Measurements from ENCODE around the gene BACE1.
"Not testable (repeated sequence)": the region's sequence is repeated elsewhere in the genome, so short reads cannot be mapped to it uniquely, and the experiment has no call there.

The BACE1 gene

GRCh38 chr11:117316197-117316961, at the start of gene BACE1:
TSS of gene BACE1 (minus strand) at chr11:117316256. CDS start at chr11:117315795, 461 bp downstream.
- peak; percentile 62 for DNase-seq

GRCh38 chr11:117361432-117361831, 45.4 kb upstream of the BACE1 start:
- DNase-seq = no peak

- DNase-seq = no peak
These were observed 40.3 kb upstream of the BACE1 start for GRCh38 chr11:117356126-117356890.

DNA sequence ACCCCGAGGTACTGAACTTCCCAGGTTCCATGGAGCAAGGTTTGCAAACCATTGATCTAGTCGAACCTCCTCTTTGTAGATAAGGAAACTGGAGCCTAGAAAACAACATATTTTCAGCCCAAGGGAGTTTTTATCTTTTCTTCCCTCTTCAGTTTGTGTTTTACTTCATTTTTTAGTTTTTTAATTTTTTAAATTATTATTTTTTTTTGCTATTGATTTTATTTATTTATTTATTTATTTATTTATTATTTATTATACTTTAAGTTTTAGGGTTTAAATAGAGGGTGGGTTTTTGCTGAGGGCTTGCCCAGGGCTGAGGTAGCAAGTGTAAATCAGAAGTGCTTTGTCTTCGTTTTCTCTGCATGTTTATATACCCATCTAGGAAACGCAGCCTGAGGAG, 38.5 kb upstream of the BACE1 start:
- DNase-seq = no peak

DNA sequence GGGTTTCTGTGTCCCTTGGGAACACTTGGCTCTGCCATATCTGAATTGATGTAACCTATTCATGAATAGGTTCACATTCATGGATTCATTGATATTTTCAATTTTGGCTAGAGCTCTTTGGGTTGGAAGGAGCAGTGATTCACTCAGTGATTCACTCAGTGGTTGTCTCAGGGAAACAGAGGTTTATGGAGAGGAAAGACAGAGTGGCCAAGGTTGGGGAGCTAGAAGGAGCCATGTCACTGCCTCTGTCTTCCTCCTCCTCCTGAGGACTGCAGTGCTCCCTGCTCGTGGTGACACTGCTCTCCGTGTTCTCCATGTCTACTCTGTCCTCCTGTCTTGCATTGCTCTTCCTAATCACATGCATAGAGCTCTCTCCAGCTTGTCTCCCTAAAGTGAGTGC, 29.0 kb upstream of the BACE1 start:
- no peak for DNase-seq

- no peak for DNase-seq
These were observed 21.0 kb upstream of the BACE1 start for GRCh38 chr11:117337076-117337475.

DNA sequence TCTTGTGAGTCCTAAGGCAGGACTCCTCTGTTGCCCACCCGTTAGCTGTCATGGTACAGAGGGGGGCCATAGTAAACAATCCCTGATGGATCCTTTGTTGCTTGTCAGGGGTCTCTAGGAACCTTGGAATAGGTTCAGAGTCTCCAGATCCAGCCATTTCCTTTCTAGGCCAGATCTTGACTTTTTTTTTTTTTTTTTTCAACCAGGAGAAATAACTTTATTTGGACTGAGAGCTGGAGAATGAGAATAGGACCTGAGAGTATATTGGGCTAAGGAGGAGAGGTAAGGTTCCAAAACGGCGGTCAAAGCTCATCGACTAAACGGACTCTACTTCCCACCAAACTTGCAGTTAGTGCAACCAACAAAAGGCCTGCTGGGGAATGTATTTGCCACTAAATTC, 19.3 kb upstream of the BACE1 start:
- no peak for DNase-seq

GRCh38 chr11:117334896-117335295, 18.8 kb upstream of the BACE1 start:
- no peak for DNase-seq

GRCh38 chr11:117333917-117334316, 17.9 kb upstream of the BACE1 start:
- no peak for DNase-seq

GRCh38 chr11:117332843-117333242, 16.8 kb upstream of the BACE1 start:
- no peak for DNase-seq

DNA sequence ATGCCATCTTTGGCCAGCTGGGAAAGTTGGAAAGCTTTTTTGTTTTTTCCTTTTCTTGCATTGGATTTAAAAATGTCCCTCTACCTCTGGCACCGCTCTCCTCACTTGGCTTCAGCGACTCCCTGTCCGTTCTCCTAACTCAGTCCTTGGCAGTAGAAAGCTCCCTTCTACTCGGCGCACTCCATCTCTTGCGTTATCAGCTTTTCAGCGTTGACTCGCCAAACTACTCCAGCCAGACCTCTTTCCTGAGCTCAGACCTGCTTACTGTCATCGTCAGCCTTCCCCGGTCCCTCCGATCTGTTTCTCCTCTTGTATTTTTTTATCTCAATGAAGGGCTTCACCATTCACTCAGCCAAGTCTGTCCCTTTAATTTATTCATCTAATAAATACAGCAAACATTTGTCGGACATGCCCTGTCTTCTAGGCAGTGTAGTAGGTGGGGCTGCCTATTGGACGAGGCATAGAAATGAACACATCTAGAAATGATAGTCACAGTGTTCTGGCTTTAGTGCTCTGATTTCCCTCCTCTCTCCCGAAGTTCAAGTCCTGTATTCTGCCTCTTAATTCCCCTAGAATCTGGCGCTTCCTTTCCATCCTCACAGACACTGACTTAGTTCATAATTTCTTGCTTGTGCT, 12.4 kb upstream of the BACE1 start:
- no peak for DNase-seq

- peak; percentile 82 for DNase-seq
These were observed 11.7 kb upstream of the BACE1 start, which contains the start of gene CEP164 for GRCh38 chr11:117327567-117328374. TSS of gene CEP164 (plus strand) at chr11:117327854. CDS start at chr11:117338587, 10,733 bp downstream.

DNA sequence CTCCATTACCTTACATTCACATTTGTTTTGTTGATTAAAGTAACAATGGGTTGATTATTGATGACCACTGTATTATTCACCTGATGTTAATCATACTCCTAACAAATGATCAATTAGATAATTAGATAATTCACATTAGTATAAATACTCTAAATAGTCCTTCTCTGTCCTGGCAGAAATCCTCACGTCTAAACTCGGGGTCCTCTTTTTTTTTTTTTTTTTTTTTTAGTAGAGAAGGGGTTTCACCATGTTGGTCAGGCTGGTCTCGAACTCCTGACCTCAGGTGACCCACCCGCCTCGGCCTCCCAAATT, 11.2 kb upstream of the BACE1 start:
- DNase-seq = not testable (repeated sequence)

DNA sequence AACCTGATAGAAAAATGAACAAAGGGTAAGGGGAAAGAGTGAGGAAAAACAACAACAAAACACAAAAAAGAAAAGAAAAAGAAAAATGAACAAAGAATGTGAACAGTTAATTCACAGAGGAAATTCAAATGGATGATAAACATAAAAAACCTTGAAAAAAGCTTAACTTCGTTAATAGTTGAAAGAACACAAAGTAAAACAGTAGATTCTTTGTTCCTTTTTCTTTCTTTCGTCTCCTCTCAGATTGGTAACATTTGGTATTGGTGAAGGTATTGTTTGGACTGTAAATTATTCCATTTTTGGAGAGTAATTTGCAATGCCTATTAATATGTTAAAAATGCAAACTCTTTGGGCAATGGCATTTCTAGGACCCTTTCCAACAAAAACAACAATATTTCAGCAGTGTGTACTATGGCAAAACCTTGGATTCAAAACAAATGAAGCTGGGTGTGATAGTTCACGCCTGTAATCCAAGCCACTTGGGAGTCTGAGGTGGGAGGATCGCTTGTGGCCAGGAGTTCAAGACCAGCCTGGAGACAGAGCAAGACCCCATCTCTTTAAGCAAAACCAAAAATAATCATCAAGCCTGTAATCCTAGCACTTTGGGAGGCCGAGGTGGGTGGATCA, 3.3 kb upstream of the BACE1 start:
- no peak for DNase-seq

- no peak for DNase-seq
These were observed 2.7 kb upstream of the BACE1 start for GRCh38 chr11:117318738-117319137.

DNA sequence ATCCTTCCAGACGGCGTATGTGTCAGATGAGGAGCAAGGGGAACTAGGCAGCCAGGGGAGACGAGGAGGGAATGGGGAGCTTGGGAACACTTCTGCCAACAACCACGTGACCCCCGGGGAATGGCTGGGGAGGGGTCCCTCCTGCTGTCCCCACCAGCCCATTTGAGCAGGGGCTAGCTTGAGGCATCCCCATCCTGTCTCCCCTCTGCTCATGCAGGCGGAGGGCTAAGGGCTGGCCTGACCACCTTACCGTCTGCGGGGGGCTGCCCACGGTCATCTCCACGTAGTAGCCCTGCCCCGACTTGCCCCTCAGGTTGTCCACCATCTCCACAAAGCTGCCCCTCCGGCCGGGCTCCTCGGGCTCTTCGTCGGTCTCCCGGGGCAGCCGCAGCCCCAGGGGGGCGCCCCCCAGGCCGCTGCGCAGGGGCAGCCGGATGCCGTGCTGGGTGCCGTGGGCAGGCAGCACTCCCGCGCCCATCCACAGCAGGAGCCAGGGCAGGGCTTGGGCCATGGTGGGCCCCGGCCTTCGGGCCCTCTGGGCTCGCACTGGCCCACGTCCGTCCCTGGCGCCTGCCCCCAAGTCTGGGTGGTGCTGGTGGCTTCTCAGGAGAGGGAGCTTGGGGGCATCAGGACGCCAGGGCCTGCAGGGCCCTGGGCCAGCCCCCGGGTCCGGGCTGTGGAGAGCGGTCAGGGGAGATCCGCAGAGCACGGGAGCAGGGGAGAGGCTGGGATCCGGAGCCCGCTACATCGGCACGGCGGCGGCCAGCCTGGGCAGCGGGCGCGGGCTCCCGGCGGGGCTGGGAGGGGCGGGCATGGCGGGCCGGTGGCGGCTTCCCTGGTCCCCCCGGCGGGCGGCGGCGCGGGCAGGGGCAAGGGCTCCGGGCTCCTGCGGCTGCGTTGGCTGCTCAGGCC, 515 bp downstream of the BACE1 start:
- DNase-seq = no peak

- no peak for DNase-seq
These were observed 1.2 kb downstream of the BACE1 start for GRCh38 chr11:117314840-117315239.

- DNase-seq = no peak
These were observed 2.0 kb downstream of the BACE1 start for GRCh38 chr11:117313828-117314768.

- DNase-seq = no peak
These were observed 3.0 kb downstream of the BACE1 start for GRCh38 chr11:117313091-117313490.

DNA sequence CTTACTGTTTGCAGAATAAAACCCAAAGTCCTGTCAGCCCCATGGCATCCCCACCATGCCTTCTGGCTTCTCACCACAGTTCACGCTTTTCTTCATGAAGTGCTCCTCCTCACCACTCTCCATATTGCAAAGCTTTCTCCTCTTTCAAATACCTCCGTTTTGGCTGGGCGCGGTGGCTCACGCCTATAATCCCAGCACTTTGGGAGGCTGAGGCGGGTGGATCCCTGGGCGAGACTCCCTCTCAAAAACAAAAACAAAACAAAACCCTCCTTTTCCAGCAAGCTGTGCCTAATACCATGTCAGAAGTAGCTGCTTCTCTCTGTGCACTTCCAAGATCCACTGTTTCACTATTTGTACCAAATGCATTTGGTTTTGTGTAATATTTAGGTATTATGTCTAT, 6.7 kb downstream of the BACE1 start:
- DNase-seq = no peak
